ENCODE data around the gene MAN1A2.
"Not testable (repeated sequence)": the region's sequence is repeated elsewhere in the genome, so short reads cannot be mapped to it uniquely, and the experiment has no call there.

MAN1A2 gene

GRCh38 chr1:117403597-117403996, 36.3 kb downstream of the MAN1A2 start:
- DNase-seq = no peak

- DNase-seq = no peak
These were observed 37.8 kb downstream of the MAN1A2 start for GRCh38 chr1:117405042-117405441.

GRCh38 chr1:117412472-117412871, 45.2 kb downstream of the MAN1A2 start:
- DNase-seq = no peak

- no peak for DNase-seq
These were observed 46.2 kb downstream of the MAN1A2 start for GRCh38 chr1:117413412-117413811.

- no peak for DNase-seq
These were observed 47.7 kb downstream of the MAN1A2 start for GRCh38 chr1:117414943-117415342.

- no peak for DNase-seq
These were observed 48.8 kb downstream of the MAN1A2 start for GRCh38 chr1:117416004-117416403.

GRCh38 chr1:117416546-117417125, 49.4 kb downstream of the MAN1A2 start:
- no peak for DNase-seq

- DNase-seq = no peak
These were observed 57.9 kb downstream of the MAN1A2 start for GRCh38 chr1:117425050-117425734.

- DNase-seq = no peak
These were observed 60.0 kb downstream of the MAN1A2 start for GRCh38 chr1:117427297-117427696.

- DNase-seq = no peak
These were observed 66.7 kb downstream of the MAN1A2 start for GRCh38 chr1:117433943-117434342.

GRCh38 chr1:117436513-117436912, 69.3 kb downstream of the MAN1A2 start:
- no peak for DNase-seq

GRCh38 chr1:117447661-117448060, 80.4 kb downstream of the MAN1A2 start:
- no peak for DNase-seq

GRCh38 chr1:117452216-117452615, 85.0 kb downstream of the MAN1A2 start:
- no peak for DNase-seq

- no peak for DNase-seq
These were observed 86.7 kb downstream of the MAN1A2 start for GRCh38 chr1:117453958-117454357.

- not testable (repeated sequence) for DNase-seq
These were observed 91.2 kb downstream of the MAN1A2 start for GRCh38 chr1:117458410-117458809.

GRCh38 chr1:117466761-117467160, 99.5 kb downstream of the MAN1A2 start:
- DNase-seq = no peak

- no peak for DNase-seq
These were observed 100.1 kb downstream of the MAN1A2 start for GRCh38 chr1:117467336-117467735.

- no peak for DNase-seq
These were observed 105.8 kb downstream of the MAN1A2 start for GRCh38 chr1:117473063-117473462.

- not testable (repeated sequence) for DNase-seq
These were observed 108.2 kb downstream of the MAN1A2 start for GRCh38 chr1:117475495-117475894.

- DNase-seq = no peak
These were observed 111.8 kb downstream of the MAN1A2 start for GRCh38 chr1:117479086-117479485.

GRCh38 chr1:117481410-117481809, 114.2 kb downstream of the MAN1A2 start:
- DNase-seq = no peak

GRCh38 chr1:117493906-117494305, 126.7 kb downstream of the MAN1A2 start:
- DNase-seq = no peak

GRCh38 chr1:117495068-117495467, 127.8 kb downstream of the MAN1A2 start:
- no peak for DNase-seq

- no peak for DNase-seq
These were observed 131.8 kb downstream of the MAN1A2 start for GRCh38 chr1:117499071-117499470.

GRCh38 chr1:117500584-117500983, 133.3 kb downstream of the MAN1A2 start:
- no peak for DNase-seq
